Cardiac fibroblast (primary cell): ENCODE results near the gene TSPAN18.

Source experiments
- DNase-seq, 2 donors: peaks; one replicate each; pipeline versions ENCODE4 v3.0.0 to v3.0.0-alpha.2; 2010; ENCODE audit warnings: low read depth in 2 of 2
- H3K4me3 ChIP-seq, 2 donors: replicated peaks in 1 of 2; 1 replicate in 1 of 2; 2 replicates in 1 of 2; pipeline ENCODE4 v1.5.1; 2011; ENCODE audit warnings: low read depth in 2 of 2, low read length in 2 of 2, mild to moderate bottlenecking in 2 of 2, moderate library complexity in 1 of 2
- CTCF ChIP-seq: IDR thresholded peaks from one replicate; pipeline ENCODE4 v1.5.1; 2011; ENCODE audit warnings: low read depth, mild to moderate bottlenecking, low read length, inconsistent platforms

TSPAN18 gene

GRCh38 chr11:44835296-44835695 is 108.5 kb downstream of the TSPAN18 start:
- DNase-seq: no peak
- no peak overlapping the region for H3K4me3 ChIP-seq
- no peak for TF ChIP-seq CTCF

- no peak for DNase-seq
- H3K4me3 ChIP-seq: no peak overlapping the region
- no peak for TF ChIP-seq CTCF
These were observed 109.2 kb downstream of the TSPAN18 start for GRCh38 chr11:44835938-44836337.

- H3K4me3 ChIP-seq: no peak overlapping the region
- peak in 1 of 2 donors; percentile 40 for DNase-seq
- no peak for TF ChIP-seq CTCF
These were observed 110.9 kb downstream of the TSPAN18 start for GRCh38 chr11:44837661-44838060.

- no peak overlapping the region for H3K4me3 ChIP-seq
- no peak for TF ChIP-seq CTCF
- DNase-seq: no peak
These were observed 112.8 kb downstream of the TSPAN18 start for GRCh38 chr11:44839458-44840084.

GRCh38 chr11:44840085-44840478 is 113.3 kb downstream of the TSPAN18 start:
- H3K4me3 ChIP-seq: no peak overlapping the region
- TF ChIP-seq CTCF: no peak
- DNase-seq: no peak

GRCh38 chr11:44840521-44841251 is 113.9 kb downstream of the TSPAN18 start:
- DNase-seq: no peak
- no peak overlapping the region for H3K4me3 ChIP-seq
- TF ChIP-seq CTCF: no peak
